GM12801 (cell line): ENCODE data around the gene CDH23.

Source experiments
- CTCF ChIP-seq: IDR thresholded peaks from one replicate; pipeline ENCODE4 v1.5.1; 2011; ENCODE audit warnings: control low read depth; ENCODE audit not compliant: insufficient read length; ENCODE audit errors: extremely low read depth

The CDH23 gene

GRCh38 chr10:71505862-71506261 lies 109.1 kb downstream of the CDH23 start:
- TF ChIP-seq CTCF: no peak

GRCh38 chr10:71509444-71509843 lies 112.7 kb downstream of the CDH23 start:
- no peak for TF ChIP-seq CTCF

- no peak for TF ChIP-seq CTCF
Measured at GRCh38 chr10:71511206-71511605, 114.5 kb downstream of the CDH23 start.

GRCh38 chr10:71512312-71512711 lies 115.6 kb downstream of the CDH23 start:
- TF ChIP-seq CTCF: no peak

- no peak for TF ChIP-seq CTCF
Measured at GRCh38 chr10:71512761-71513539, 116.2 kb downstream of the CDH23 start.

- no peak for TF ChIP-seq CTCF
Measured at GRCh38 chr10:71513540-71513853, 116.8 kb downstream of the CDH23 start.

- no peak for TF ChIP-seq CTCF
Measured at GRCh38 chr10:71513936-71514335, 117.2 kb downstream of the CDH23 start.
